ENCODE measurements around the gene STK40. TPM values are rescaled to one million over a fixed set of nuclear protein-coding genes. Genes with fewer than 3 reads are reported as not detected.
A peak's percentile ranks its signal among the peaks of the same experiment; 100 is the strongest.

The STK40 gene
- total and polyA plus RNA-seq, 2 donors (not counting 1 experiment from before 2014, with no cell fraction given), result 14.2 to 15.1 TPM

GRCh38 chr1:36400514-36400824, 14.7 kb upstream of the STK40 start:
- DNase-seq (ENCODE audit: low read depth in 2 of 2), result no peak
- Histone ChIP-seq H2AFZ (ENCODE audit: low read length) (no peak overlapping the region), H3K9me3 (ENCODE audit: control insufficient read depth, insufficient read depth, low read depth, low read length) (no peaks in the 10 kb centered on the region), H3K36me3 (ENCODE audit: control insufficient read depth, insufficient read depth, low read length) (no peaks in the 10 kb centered on the region), H4K20me1 (ENCODE audit: control insufficient read depth, extremely low read depth, insufficient read depth, low read length) (no peaks in the 10 kb centered on the region), H3K27me3 (ENCODE audit: control insufficient read depth, insufficient read depth, low read length) (no peaks in the 10 kb centered on the region), H3K9ac (ENCODE audit: insufficient read depth, low read length) (no peak overlapping the region), H3K4me3 (replicated peaks in 1 of 4; ENCODE audit: control extremely low read depth in 1 of 4, insufficient read depth in 1 of 4, low read depth in 3 of 4, low read length in 4 of 4) (peak overlapping the region in 1 of 4 experiments; percentile 17), H3K27ac (ENCODE audit: insufficient read depth, low read length) (no peak overlapping the region), H3K4me1 (ENCODE audit: control insufficient read depth, extremely low read depth, insufficient read depth, low read length) (peaks cover 5% of the 10 kb centered on the region), H3K79me2 (ENCODE audit: control insufficient read depth, insufficient read depth, low read length) (peaks cover 14% of the 10 kb centered on the region), H3K4me2 (ENCODE audit: extremely low read depth, insufficient read depth, low read length) (no peak overlapping the region)
- TF ChIP-seq EZH2 (IDR thresholded peaks at IDR 0.05; ENCODE audit: low read length, missing control alignments), result no peak
- no peak for TF ChIP-seq CTCF (conservative IDR thresholded peaks at IDR 0.05 in 1 of 2, IDR thresholded peaks at IDR 0.05 in 1 of 2; ENCODE audit: low read depth in 1 of 2, low read length in 2 of 2)

GRCh38 chr1:36398370-36398977, 12.8 kb upstream of the STK40 start:
- Histone ChIP-seq H2AFZ (ENCODE audit: low read length) (no peak overlapping the region), H3K79me2 (ENCODE audit: control insufficient read depth, insufficient read depth, low read length) (peaks cover 14% of the 10 kb centered on the region), H3K4me3 (replicated peaks in 1 of 4; ENCODE audit: control extremely low read depth in 1 of 4, insufficient read depth in 1 of 4, low read depth in 3 of 4, low read length in 4 of 4) (peak overlapping the region in 1 of 4 experiments; percentile 81), H3K4me2 (ENCODE audit: extremely low read depth, insufficient read depth, low read length) (peak overlapping the region; percentile 49), H3K27me3 (ENCODE audit: control insufficient read depth, insufficient read depth, low read length) (no peaks in the 10 kb centered on the region), H4K20me1 (ENCODE audit: control insufficient read depth, extremely low read depth, insufficient read depth, low read length) (no peaks in the 10 kb centered on the region), H3K4me1 (ENCODE audit: control insufficient read depth, extremely low read depth, insufficient read depth, low read length) (peaks cover 5% of the 10 kb centered on the region), H3K27ac (ENCODE audit: insufficient read depth, low read length) (peak overlapping the region; percentile 92), H3K9me3 (ENCODE audit: control insufficient read depth, insufficient read depth, low read depth, low read length) (no peaks in the 10 kb centered on the region), H3K9ac (ENCODE audit: insufficient read depth, low read length) (no peak overlapping the region), H3K36me3 (ENCODE audit: control insufficient read depth, insufficient read depth, low read length) (peaks cover 5% of the 10 kb centered on the region)
- TF ChIP-seq EZH2 (IDR thresholded peaks at IDR 0.05; ENCODE audit: low read length, missing control alignments) (no peak), CTCF (conservative IDR thresholded peaks at IDR 0.05 in 1 of 2, IDR thresholded peaks at IDR 0.05 in 1 of 2; ENCODE audit: low read depth in 1 of 2, low read length in 2 of 2) (no peak)
- no peak for DNase-seq (ENCODE audit: low read depth in 2 of 2)

- Histone ChIP-seq H3K9me3 (ENCODE audit: control insufficient read depth, insufficient read depth, low read depth, low read length) (no peaks in the 10 kb centered on the region), H3K9ac (ENCODE audit: insufficient read depth, low read length) (peak within 1 kb of the TSS; percentile 90), H3K4me2 (ENCODE audit: extremely low read depth, insufficient read depth, low read length) (peak within 1 kb of the TSS; percentile 96), H3K4me1 (ENCODE audit: control insufficient read depth, extremely low read depth, insufficient read depth, low read length) (peaks cover 5% of the 10 kb centered on the region), H3K4me3 (replicated peaks in 1 of 4; ENCODE audit: control extremely low read depth in 1 of 4, insufficient read depth in 1 of 4, low read depth in 3 of 4, low read length in 4 of 4) (peak within 1 kb of the TSS; percentile 81 to 99 (median 96)), H3K27me3 (ENCODE audit: control insufficient read depth, insufficient read depth, low read length) (no peaks in the 10 kb centered on the region), H3K27ac (ENCODE audit: insufficient read depth, low read length) (peak within 1 kb of the TSS; percentile 92), H2AFZ (ENCODE audit: low read length) (peak within 1 kb of the TSS; percentile 92), H3K36me3 (ENCODE audit: control insufficient read depth, insufficient read depth, low read length) (peaks cover 5% of the 10 kb centered on the region), H4K20me1 (ENCODE audit: control insufficient read depth, extremely low read depth, insufficient read depth, low read length) (no peaks in the 10 kb centered on the region), H3K79me2 (ENCODE audit: control insufficient read depth, insufficient read depth, low read length) (peaks cover 14% of the 10 kb centered on the region)
- DNase-seq (ENCODE audit: low read depth in 2 of 2), result peak; percentile 93
- no peak for TF ChIP-seq CTCF (conservative IDR thresholded peaks at IDR 0.05 in 1 of 2, IDR thresholded peaks at IDR 0.05 in 1 of 2; ENCODE audit: low read depth in 1 of 2, low read length in 2 of 2)
- no peak for TF ChIP-seq EZH2 (IDR thresholded peaks at IDR 0.05; ENCODE audit: low read length, missing control alignments)
These were observed 11.9 kb upstream of the STK40 start, which contains the start of gene LSM10 for GRCh38 chr1:36397378-36398230. TSS of gene LSM10 (minus strand) at chr1:36397908. CDS start at chr1:36394129, 3,779 bp downstream.
